ENCODE results near the gene SLC35C1.

The SLC35C1 gene

DNA sequence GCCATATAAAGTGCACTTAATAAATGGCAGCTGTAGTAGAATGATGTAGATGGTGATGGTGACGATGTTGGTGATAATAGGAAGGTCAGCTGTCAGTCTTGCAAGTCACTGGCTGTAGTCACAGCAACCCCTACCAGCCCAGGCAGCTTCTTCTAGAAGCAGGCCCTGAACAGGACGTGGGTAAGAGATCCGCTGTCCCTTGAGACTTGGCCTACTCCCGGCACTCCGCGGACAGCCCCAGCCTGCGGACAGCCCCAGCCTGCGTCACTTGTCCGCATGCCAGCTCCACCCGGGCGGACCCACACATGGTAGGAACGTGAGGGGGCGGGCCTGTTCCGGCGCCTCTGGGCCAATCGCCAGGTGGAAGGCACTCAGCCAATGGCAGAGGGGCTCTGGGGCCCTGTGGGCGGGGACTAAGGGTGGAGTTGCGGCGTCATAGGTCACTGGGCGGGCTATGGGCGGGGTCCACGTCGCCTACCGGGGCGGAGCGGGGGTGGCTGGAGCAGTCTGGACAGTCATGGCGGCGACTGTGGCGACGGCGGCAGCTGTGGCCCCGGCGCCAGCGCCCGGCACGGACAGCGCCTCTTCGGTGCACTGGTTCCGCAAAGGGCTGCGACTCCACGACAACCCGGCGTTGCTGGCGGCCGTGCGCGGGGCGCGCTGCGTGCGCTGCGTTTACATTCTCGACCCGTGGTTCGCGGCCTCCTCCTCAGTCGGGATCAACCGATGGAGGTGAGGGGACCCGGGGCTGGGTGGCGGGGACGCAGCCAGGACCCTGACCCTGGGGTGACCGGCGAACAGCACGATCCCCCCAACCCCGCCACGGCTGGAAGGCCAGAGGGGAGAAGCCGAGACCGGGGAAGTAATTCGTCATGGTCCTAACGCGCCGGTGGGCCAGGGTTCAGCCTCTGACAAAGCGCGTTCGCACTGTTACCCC lies 42.3 kb downstream of the SLC35C1 start, which contains the start of gene CRY2:
Gene CRY2, plus strand, starts transcription at position 502 of the 937 bp plus-strand sequence. Its CDS starts 16 bp downstream, at position 518.
- peak; percentile 100 for DNase-seq

DNA sequence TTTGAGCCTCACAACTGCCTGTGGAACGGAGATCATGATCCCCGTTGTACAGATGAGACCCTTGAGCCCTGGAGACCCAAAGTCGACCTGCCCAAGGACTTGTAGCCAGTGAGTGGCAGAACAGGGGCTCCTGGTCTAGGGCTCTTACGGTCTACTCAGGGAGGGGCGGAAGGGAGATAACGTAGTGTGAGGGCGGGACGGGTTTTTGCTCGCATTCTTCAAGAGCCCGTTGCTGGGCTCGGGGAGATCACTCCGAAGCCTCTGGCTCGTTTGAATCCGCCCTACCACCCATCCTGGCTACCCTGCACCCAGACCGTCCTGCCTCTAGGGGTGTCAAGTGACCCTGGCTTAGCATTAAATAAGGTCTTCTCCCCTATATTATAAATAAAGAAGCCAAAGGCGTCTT lies 43.0 kb downstream of the SLC35C1 start:
- DNase-seq: peak; percentile 88

DNA sequence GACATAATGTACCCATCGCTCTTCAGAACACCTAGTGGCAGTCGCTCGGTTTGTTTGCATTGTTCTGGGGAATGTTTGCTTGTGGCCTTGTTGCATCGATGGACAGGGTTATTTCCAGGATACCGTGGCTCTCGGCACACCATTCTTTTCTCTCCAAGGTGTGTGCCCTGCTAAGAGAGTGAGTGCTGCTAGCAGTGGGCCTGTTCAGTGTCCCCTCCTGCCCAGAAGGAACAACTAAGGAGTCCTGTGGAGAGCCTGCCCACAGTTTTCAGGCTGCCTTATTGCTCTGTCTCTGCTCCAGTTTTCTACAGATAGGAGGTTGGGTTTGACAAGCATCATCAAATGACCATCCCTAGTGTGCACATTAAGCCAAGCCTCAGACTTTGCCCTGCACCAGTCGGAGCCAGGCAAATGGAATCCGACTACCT lies 43.7 kb downstream of the SLC35C1 start:
- peak; percentile 26 for DNase-seq

DNA sequence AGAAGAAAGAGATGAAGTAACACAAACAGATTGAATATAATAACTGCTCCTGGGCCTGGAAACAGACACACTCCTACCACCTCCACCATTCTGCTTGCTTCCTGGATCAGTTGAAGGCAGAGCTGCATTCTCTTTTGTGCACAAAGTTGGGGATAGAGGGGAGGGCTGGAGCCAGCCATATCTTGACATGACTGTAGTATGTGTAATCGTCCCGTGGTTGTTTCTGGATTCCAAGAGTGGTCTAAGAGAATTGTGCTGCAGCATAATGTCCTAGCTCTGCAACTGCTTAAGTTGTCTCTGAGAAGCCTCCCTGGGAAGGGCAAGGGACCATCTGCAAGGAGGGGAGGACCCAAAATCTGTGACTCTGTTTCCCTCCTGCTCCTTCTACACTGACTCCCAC lies 45.5 kb downstream of the SLC35C1 start:
- DNase-seq: no peak

DNA sequence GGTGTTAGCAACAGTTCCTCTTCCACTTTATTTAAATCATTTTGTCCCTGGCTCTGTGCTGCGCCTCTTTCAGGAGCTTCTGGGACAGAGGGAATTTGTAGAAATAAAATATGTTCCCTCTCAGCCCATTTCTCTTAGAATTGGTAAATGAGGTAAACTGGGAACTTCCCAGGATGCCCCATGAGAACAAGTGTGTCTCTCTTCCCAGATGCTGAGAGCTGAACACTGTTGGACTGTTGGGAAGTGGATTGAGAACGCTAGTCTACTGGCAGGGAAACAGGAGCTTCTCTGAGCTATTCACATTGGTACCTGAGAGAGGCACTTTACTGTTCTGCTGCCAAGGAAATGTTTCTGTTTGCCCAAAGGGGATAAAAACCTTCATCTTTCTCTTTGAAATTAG lies 46.3 kb downstream of the SLC35C1 start:
- no peak for DNase-seq

DNA sequence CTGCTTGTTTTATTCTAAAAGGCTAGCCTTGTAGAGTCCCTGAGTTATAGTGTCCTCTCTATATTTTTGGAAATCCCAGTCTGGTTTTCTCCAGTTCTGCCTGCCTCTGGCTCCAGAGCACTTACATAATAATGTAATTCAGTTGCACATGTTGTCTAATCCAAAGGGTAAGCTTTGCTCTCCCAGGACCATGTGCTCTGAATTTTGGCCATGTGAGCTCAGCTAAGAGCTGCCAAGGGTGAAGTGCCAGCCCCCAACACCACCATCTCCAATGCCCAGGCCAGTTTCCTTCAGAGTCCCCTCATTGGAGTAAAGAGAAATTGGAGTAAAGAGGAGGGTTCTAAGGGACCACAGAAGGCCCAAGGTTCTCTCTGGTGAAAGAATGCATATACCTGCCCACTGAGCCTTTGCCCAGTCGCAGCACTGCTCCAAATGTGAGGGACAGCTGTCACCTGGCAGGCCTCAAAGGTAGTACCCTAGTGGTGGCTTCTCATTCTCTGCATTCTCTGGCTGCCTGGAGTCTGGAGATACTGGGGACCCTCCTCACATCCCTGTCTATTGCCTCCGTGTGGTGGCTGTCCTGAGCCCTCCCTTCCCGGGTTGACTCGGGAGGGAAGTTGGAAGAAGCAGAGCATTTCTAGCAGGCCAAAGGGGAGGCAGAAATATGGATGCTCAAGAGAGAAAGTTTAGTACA lies 47.2 kb downstream of the SLC35C1 start:
- no peak for DNase-seq

DNA sequence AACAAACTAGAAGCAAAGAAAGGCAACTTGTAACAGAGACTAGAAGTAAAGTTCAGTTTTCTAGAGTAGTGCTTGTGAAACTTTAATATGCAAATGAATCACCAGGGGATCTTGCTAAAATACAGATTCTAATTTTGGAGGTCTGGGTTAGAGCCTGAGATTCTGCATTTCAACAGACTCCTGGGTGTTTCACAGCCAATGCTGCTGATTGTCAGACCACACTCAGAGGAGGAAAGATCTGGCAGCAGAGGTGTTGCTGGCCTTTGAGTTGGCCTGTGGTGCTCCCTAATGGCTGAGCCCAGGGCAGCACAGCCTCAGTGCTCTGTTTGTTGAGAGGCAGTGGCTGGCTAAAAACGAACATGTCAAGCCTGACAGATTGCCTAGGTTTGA lies 47.8 kb downstream of the SLC35C1 start:
- no peak for DNase-seq

DNA sequence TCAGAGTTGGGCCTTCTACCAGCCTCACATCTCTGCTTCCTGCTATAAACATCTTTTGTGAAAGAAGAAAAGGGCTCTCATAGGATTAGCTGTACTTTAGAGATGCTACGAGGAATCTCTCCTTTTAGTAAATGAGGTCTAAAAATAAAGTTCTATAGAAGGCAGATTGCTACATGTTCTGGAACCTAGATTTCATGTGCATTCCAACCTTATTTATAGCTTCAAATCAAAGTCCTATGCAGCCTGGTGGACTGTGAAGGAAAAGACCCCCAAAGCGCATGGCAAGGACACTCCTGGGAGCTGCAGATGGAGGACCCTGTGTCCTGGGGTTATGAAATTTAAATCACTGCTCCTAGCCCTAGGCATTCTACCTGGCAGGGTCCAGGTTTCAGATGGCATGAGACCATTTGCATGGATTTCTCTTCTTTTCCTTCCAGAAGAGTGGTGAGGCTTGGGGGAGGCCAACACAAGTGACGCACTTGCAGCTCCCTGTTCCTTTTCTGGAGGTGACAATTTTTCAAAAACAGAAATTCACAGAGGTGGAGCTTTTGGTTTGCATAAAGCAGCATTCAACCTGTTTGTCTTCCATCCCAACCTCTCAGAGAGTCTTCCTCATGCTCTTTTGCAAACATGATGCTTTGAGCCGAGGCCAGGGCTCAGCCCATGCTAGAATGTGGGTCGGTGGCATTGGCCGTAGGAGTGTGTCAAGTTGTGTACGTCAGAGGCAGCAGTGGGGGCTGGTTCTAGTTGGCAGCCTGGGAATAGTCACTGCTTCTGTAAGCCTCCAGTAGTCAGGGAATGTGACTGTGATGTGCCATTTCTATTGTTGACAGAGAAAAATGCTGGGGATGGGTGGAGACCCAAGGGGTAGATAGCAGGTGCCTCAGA lies 48.6 kb downstream of the SLC35C1 start:
- DNase-seq: no peak

DNA sequence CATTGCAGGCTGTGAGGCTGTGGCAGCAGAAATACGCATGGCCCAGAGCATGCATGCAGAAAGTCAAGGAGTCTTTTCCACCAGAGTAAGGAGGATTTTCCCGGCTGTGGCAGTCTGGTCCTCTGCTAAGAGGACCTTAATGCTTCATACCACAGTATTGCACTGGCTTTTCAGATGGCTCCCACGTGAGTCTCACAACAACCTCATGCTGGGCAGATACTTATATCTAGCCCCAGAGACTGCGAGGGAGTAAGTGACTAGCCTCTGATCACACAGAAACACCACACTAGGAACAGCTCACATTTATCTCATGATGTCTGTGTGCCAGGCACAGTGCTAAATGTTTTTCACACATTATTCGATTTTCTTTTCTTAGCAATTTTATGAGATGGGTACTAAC lies 50.4 kb downstream of the SLC35C1 start:
- no peak for DNase-seq

DNA sequence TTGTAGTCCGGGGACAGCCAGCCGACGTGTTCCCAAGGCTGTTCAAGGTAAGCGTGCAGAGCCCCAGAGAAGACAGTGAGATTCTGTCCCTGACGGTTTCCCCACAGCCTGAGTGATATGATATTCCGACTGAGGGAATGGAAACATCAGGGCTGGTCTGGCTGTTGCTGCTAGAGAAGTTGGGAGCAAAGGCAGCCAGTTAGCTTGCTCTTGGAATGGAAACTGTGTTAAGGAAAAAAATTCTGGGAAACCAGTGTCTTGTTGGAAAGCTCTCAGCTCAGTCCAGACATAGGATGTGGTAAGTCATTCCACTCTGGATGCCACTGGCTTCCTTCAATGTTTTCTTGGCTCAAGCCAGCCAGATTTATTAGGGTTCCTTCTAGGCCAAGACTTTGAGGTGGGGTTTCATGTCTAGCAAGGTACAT lies 51.1 kb downstream of the SLC35C1 start:
- peak; percentile 28 for DNase-seq

DNA sequence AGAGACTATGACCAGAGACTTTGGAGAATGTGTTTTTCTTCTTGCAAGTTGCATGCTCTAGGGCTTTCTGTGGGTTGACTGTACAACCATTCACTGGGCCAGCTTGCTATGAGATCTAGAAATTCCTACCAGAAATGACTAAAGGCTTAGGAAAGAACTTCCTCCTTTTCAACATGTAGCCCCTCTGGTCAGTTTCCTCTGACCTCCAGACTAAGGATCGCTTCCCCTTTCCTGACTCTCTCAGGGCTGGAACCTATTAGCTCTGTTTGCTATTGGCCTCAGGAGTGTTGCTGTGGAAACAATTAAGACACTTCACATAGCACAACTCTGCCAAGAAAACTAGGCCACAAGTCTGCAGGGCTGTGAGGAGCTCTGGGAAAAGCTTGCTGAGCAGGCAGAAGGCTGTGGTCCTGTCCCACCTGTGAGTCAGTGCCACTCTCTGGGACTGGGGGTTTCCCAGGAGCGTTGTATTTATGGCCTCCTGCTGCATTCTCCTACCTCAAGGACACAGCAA lies 53.1 kb downstream of the SLC35C1 start:
- DNase-seq: peak; percentile 88

DNA sequence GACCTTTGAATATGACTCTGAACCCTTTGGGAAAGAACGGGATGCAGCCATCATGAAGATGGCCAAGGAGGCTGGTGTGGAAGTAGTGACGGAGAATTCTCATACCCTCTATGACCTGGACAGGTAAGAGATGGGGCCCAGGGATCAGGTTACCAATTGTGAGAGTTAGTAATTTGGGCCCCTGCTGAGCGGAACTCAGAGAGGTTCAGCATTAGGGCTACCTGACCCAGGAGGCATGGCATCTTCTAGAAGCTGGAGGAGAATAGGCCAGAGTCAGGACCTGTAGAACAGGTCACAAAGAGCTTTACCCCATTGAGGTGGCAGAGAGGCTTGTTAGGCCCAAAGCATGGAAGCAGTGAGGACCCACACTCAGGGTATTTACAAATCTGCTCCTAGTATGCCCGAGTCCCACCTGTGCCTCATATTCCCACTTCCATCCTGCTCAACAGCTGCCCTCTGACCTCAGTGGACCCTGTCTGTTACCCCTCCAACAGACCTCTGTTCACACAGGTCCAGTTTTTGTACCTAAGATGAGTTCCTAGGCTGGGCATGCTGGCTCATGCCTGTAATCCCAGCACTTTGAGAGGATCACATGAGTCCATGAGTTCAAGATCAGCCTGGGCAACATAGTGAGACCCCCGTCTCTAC lies 53.9 kb downstream of the SLC35C1 start:
- no peak for DNase-seq

DNA sequence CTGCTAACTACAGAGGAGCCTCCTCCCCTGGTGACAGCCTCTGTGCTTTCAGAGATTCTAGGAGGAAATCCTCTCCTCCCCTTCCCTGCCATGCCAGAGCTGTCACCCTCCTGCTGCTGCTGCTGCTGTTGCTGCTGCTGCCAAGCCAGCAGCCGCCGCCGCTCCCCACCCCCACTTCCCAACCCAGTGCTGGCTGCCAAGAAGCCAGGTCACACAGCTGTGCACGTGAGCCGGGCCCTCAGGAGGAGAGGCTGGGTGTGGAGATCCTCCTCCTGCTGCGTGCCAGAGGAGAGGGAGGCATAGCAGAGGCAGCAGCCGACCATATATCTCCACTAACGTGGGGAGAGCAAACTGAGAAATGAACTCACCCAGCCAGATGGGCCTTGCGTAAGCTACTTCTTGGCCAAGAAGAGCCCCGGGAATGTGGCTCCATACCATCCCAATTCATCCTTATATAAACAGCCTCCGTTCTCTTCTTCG lies 54.8 kb downstream of the SLC35C1 start:
- peak; percentile 91 for DNase-seq

DNA sequence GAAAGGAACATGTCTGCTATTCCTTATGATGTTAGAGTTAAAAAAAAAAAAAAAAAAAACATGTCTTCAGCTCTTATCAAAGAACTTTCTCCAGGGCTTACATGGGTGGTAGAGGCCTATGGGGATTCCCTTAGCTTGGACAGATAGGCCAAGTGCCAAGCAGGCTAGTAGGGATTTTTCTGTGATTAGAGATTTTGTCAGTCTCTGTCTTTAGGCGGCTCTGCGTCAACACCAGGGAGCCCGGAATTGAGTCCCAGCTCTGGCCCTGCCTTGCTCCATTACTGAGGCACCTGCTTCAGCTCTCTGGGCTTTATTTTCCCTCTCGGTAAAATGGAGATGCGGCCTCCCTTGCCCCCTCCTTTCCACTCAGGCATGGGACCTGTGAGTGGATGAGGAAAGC lies 55.4 kb downstream of the SLC35C1 start:
- no peak for DNase-seq

DNA sequence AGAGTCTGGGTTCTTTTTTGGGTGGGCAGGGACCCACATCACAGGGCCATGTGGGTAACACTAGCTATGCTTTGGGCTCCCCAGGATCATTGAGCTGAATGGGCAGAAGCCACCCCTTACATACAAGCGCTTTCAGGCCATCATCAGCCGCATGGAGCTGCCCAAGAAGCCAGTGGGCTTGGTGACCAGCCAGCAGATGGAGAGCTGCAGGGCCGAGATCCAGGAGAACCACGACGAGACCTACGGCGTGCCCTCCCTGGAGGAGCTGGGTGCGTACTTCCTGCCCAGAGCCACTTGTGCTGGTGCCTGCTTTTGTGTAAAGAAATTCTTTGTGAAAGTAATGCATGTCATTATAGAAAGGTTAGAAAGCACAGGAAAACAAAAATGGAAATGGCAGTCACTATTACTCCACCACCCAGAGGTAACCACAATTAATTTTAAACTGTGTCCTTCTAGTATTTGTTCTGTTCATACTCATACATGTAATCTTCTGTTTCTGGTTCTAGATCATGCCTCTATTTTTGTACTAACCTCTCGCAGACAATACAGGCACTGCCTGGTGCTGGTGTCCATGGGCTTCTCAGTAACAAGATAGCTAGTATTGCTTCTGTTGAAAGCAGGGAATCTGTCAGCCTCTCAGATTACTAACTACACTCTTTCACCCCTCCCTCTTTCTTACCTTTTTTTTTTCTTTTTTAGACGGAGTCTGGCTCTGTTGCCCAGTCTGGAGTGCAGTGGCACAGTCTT lies 56.0 kb downstream of the SLC35C1 start:
- DNase-seq: no peak

All from eye (tissue), 1 donor.